Subcutaneous adipose tissue (tissue), 4 donors: ENCODE results near the gene GATA3. TPM values are rescaled to one million over a fixed set of nuclear protein-coding genes. Genes with fewer than 3 reads are reported as not detected.

Source experiments
- total RNA-seq, 4 donors: library from RNA; depleted of rRNA; stranded (reverse); fragments of >200 nt; gene quantifications; one replicate each; pipeline ENCODE4 v1.1.0, GENCODE V29; 2016
- TF ChIP-seq, protein P1 (sequence below): fragments of 450-650 bp; IDR thresholded peaks from one replicate; pipeline ENCODE4 v1.5.1; 2016; ENCODE audit warnings: low read depth, mild to moderate bottlenecking, control low read depth, antibody characterized with exemption, moderate library complexity

The GATA3 gene
- 1 to 10 TPM in 2 of 4 donors, under 1 TPM in 2; 0.66 to 8.3 (median 3.0) TPM for total RNA-seq

DNA sequence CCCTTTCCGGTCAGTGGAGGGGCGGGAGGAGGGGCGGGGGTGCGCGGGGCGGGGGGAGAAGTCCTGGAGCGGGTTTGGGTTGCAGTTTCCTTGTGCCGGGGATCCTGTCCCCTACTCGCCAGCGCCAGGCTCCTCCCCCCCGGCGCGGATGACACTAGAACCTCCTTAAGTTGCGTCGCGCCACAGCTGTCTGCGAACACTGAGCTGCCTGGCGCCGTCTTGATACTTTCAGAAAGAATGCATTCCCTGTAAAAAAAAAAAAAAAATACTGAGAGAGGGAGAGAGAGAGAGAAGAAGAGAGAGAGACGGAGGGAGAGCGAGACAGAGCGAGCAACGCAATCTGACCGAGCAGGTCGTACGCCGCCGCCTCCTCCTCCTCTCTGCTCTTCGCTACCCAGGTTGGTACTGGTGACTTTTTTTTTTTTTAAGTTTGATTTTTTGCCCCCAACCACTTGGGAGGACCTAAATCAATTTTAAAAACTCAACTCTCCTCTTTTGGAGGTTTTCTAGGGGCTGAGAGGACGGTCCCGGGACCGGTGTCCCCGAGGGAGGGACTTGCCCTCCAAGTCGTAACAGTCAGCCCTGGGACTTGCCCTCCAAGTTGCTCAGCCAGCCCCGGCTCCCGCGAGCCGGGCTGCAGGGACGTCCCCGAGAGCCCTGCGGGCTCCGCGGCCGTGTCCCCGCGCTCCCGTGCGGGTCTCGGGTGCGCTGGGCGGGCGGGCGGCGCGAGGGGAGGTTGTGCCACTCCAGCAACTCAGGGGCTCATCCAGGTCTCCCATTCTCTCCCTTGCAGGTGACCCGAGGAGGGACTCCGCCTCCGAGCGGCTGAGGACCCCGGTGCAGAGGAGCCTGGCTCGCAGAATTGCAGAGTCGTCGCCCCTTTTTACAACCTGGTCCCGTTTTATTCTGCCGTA, at the start of gene GATA3:
GATA3 (plus strand) TSS at position 195 of the 914 bp plus-strand sequence. CDS start 968 bp downstream, outside the sequence.
- TF ChIP-seq, protein P1, sequence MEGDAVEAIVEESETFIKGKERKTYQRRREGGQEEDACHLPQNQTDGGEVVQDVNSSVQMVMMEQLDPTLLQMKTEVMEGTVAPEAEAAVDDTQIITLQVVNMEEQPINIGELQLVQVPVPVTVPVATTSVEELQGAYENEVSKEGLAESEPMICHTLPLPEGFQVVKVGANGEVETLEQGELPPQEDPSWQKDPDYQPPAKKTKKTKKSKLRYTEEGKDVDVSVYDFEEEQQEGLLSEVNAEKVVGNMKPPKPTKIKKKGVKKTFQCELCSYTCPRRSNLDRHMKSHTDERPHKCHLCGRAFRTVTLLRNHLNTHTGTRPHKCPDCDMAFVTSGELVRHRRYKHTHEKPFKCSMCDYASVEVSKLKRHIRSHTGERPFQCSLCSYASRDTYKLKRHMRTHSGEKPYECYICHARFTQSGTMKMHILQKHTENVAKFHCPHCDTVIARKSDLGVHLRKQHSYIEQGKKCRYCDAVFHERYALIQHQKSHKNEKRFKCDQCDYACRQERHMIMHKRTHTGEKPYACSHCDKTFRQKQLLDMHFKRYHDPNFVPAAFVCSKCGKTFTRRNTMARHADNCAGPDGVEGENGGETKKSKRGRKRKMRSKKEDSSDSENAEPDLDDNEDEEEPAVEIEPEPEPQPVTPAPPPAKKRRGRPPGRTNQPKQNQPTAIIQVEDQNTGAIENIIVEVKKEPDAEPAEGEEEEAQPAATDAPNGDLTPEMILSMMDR, result no peak

DNA sequence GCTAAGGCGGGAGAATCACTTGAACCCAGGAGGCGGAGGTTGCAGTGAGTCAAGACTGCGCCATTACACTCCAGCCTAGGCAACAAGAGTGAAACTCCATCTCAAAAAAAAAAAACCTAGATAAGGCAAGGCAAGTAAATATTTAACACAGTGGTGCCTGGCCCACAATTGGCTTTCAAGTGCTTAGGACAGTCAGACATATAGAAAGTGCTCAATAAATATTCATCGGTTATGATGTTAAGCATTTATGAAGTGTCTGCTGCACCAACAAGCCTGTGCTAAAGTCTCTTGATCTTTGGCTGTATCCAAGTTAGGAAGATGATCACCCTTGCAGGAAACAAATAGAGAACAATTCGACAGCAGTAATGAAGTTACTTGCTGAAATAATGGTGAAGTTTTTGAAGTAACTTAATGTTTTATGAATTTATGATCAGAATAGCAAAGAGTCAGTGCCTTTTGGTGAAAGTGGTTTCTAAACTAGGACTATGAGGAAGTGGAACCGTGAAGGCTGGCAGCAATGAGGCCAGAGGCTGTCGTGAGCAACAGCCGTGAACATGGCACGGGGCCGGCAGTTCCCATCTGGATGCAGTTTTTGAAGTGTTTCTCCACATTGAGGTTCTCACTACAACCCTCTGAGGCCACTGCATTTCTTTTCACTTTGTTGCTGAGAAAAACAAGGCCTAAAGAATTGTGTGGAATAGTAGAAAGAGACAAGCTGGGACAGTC, 48.1 kb upstream of the GATA3 start:
- TF ChIP-seq, protein P1, result no peak

DNA sequence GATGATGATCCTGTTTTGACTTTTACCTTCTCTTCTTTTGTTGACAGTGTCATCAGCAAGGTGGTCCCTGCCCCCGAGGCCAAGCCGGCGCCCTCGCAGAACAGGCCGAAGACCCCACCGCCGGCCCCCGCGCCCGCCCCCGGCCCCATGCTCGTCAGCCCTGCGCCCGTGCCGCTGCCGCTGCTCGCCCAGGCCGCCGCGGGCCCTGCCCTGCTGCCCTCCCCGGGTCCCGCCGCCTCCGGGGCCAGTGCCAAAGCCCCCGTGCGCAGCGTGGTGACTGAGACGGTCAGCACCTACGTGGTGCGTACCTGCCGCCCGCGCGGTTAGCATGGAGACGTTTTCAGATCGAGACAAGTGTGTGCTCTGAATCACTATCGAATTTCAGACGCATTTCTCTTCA, 45.5 kb upstream of the GATA3 start:
- TF ChIP-seq, protein P1, result no peak

DNA sequence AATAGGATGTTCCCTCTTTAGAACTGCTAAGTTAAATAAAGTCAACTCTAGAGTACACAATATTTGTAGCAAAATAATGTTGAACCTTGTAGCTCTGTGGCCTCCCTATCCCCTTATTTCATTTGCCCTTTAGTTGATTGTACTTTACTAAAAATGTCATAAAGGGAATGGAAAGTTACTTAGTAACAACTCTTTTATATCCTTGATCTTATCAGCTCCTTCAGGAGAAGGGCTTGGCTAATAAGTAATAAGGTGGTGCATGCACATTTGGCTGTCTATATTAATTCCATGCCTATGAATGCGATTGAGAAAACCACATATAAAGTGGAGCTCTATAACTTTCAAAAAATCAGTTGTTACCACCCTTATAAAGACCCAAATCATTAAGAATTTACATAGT, 41.5 kb upstream of the GATA3 start:
- TF ChIP-seq, protein P1, result no peak

DNA sequence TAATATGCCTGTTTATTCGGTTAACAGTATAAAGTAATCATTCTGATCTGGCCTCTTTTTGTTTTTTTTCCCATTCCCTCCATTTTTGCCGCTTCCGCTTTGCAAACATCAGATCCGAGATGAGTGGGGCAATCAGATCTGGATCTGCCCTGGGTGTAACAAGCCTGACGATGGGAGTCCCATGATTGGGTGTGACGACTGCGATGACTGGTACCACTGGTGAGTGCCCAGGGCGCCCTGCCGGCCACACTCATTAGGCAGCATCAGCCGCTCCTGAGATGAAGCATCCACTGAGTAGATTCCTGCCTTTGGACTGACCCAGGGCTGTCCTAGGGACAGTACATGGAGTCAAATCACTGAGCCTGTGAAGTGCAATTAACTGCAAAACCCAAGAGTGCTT, 40.9 kb upstream of the GATA3 start:
- TF ChIP-seq, protein P1, result no peak

DNA sequence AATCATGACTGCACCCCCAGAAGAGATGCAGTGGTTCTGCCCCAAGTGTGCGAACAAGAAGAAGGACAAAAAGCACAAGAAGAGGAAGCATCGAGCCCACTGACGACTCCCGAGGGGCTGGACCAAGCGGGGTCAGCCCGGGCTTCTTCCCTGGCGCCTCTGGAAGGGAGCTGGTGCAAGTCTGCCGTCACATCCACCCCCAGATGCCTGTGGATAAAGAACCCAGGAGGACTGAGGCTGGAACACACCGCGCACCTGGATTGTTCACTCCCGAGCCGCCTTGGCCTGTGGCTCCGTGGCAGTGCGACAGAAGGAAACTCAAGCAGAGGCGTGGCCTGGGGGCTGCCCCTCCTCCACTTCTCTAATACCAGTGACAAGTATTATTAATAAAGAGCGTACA, 39.8 kb upstream of the GATA3 start:
- TF ChIP-seq, protein P1, result no peak

DNA sequence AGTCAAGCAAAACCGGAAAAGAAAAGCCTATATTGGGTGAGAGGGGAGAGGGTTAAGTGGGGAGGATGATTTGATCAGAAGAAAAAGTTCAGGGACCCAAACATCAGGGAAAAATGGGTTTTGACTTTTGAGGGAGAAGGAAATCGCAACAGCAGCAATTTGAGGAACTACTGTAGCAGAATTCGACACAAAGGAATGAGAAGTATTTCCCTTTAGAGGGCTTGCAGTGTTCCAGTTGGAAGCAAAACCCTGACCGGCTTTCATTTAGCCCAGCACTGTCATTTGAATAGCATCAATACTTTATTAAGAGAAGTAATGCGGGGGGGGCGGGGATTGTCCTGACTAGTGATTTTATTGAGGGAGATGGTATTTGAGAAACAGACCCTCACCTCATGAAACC, 37.2 kb upstream of the GATA3 start:
- TF ChIP-seq, protein P1, result no peak
